LNCaP clone FGC (cell line): ENCODE measurements around the gene MYLK2.
A peak's percentile ranks its signal among the peaks of the same experiment; 100 is the strongest.

Source experiments
- DNase-seq: peaks from one replicate; pipeline ENCODE4 v3.0.0-alpha.2; 2011; ENCODE audit warnings: low read depth
- H3K4me3 ChIP-seq: 2 replicates; pipeline ENCODE4 v1.5.1; 2011; ENCODE audit warnings: mild to moderate bottlenecking, low read depth, low read length, control low read depth
- CTCF ChIP-seq: IDR thresholded peaks from 2 replicates; pipeline ENCODE4 v1.5.1; 2012; ENCODE audit warnings: mild to moderate bottlenecking; ENCODE audit not compliant: control insufficient read depth, insufficient read depth; ENCODE audit errors: extremely low read depth

MYLK2 gene

GRCh38 chr20:31871618-31871954, 52.4 kb downstream of the MYLK2 start:
- DNase-seq = no peak
- no peak overlapping the region for H3K4me3 ChIP-seq
- TF ChIP-seq CTCF = no peak

GRCh38 chr20:31872406-31872805, 53.2 kb downstream of the MYLK2 start:
- DNase-seq = no peak
- H3K4me3 ChIP-seq = no peak overlapping the region
- no peak for TF ChIP-seq CTCF

GRCh38 chr20:31875671-31876070, 56.5 kb downstream of the MYLK2 start:
- H3K4me3 ChIP-seq = no peak overlapping the region
- no peak for TF ChIP-seq CTCF
- no peak for DNase-seq

GRCh38 chr20:31877684-31878083, 58.5 kb downstream of the MYLK2 start:
- DNase-seq = no peak
- TF ChIP-seq CTCF = no peak
- no peak overlapping the region for H3K4me3 ChIP-seq

- peak; percentile 88 for DNase-seq
- peak overlapping the region; percentile 69 for H3K4me3 ChIP-seq
- TF ChIP-seq CTCF = no peak
These were observed 60.2 kb downstream of the MYLK2 start for GRCh38 chr20:31879143-31879987.

- H3K4me3 ChIP-seq = no peak overlapping the region
- no peak for TF ChIP-seq CTCF
These were observed 62.8 kb downstream of the MYLK2 start for GRCh38 chr20:31881945-31882344.

GRCh38 chr20:31883829-31884228, 64.7 kb downstream of the MYLK2 start:
- no peak for TF ChIP-seq CTCF
- DNase-seq = no peak
- no peak overlapping the region for H3K4me3 ChIP-seq

More at GRCh38 chr20:31881945-31882344, 62.8 kb downstream of the MYLK2 start:
- DNase-seq = no peak
